Measurements from ENCODE around the gene FBXL22. TPM values are rescaled to one million over a fixed set of nuclear protein-coding genes. Genes with fewer than 3 reads are reported as not detected.

The FBXL22 gene
- total RNA-seq, 1 experiment from 2014 or later, result 2.0 TPM

DNA sequence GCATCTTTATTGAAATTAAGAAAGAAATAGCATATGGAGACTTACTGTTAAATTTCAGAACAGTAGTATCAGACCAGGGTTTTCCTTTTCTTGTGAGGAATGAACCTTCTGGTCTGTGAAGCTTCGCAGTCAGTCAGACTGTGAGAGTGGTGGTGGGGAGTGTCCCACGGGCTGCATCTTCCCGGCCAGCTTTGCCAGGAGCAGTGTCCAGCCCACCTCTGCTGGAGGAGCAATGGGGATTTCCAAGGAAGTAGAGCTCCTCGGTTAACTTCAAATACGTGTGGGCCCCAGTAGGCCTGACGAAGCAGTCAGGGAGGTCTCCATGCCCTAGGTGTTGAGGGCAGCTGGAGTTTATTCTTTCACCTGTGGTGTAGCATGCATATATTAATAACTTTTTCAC, 40.9 kb upstream of the FBXL22 start:
- H3K9me2 ChIP-seq (replicated peaks; ENCODE audit: low read length), result no peaks in the 10 kb centered on the region
- no peak overlapping the region for H2AFZ ChIP-seq (ENCODE audit: low read length)
- no peak overlapping the region for H3K27ac ChIP-seq (ENCODE audit: low read length)
- no peak overlapping the region for H3K4me3 ChIP-seq (ENCODE audit: low read length)
- peaks cover 11% of the 10 kb centered on the region; the same call in 1 of the 2 replicates for H3K36me3 ChIP-seq (ENCODE audit: low read depth, low read length)
- ChIA-PET POLR2A (ENCODE audit: unreplicated experiment) (no interaction called here), CTCF (no interaction called here)
- DNase-seq (no peak), ATAC-seq (no peak)
- TF ChIP-seq, protein P1, sequence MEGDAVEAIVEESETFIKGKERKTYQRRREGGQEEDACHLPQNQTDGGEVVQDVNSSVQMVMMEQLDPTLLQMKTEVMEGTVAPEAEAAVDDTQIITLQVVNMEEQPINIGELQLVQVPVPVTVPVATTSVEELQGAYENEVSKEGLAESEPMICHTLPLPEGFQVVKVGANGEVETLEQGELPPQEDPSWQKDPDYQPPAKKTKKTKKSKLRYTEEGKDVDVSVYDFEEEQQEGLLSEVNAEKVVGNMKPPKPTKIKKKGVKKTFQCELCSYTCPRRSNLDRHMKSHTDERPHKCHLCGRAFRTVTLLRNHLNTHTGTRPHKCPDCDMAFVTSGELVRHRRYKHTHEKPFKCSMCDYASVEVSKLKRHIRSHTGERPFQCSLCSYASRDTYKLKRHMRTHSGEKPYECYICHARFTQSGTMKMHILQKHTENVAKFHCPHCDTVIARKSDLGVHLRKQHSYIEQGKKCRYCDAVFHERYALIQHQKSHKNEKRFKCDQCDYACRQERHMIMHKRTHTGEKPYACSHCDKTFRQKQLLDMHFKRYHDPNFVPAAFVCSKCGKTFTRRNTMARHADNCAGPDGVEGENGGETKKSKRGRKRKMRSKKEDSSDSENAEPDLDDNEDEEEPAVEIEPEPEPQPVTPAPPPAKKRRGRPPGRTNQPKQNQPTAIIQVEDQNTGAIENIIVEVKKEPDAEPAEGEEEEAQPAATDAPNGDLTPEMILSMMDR (conservative IDR thresholded peaks at IDR 0.05; ENCODE audit: low read depth, low read length), result no peak
- no peak for TF ChIP-seq EZH2phosphoT487 (IDR thresholded peaks at IDR 0.05; ENCODE audit: borderline replicate concordance, low read length)
- no peak for TF ChIP-seq EZH2 (IDR thresholded peaks at IDR 0.05; ENCODE audit: low read length, unreplicated experiment)
- no peaks in the 10 kb centered on the region for H3K27me3 ChIP-seq (ENCODE audit: low read length)
- H3F3A ChIP-seq (ENCODE audit: low read length, unreplicated experiment), result no peaks in the 10 kb centered on the region
- no peak overlapping the region for H3K4me2 ChIP-seq (ENCODE audit: low read length)
- intact Hi-C loops (cut with micrococcal nuclease), result no loop called here
- H3K9ac ChIP-seq (ENCODE audit: low read length), result no peak overlapping the region
- peaks cover 6% of the 10 kb centered on the region; the same call in 1 of the 2 replicates for H3K79me2 ChIP-seq (ENCODE audit: low read length)
- BruUV-seq (replicated peaks), result no TSS peak
- no peaks in the 10 kb centered on the region for H4K20me1 ChIP-seq (ENCODE audit: low read length)
- no peaks in the 10 kb centered on the region for H3K9me3 ChIP-seq (ENCODE audit: low read length)
- peaks cover 17% of the 10 kb centered on the region for H3K4me1 ChIP-seq (ENCODE audit: insufficient read depth, low read length)

DNA sequence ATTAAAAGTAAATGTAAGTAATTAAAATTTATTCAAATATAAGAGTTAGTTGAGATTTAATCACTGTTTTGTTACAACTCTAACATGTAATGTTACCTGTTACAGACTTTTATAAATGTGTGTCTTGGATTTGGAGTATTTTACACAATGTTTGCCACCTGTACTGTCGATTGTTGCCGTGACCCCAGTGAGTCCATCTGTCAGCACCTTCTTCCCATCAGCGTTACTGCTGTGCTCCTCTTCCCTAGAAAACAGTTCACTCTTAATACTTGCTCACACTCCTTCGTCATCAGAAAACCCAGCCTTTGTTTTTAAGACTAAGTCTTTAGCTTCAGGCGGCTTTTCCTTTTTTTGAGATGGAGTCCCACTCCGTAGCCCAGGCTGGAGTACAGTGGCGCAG, 40.5 kb upstream of the FBXL22 start:
- Histone ChIP-seq H3K79me2 (ENCODE audit: low read length) (peaks cover 6% of the 10 kb centered on the region; the same call in 1 of the 2 replicates), H3K4me3 (ENCODE audit: low read length) (no peak overlapping the region), H3K4me1 (ENCODE audit: insufficient read depth, low read length) (peaks cover 17% of the 10 kb centered on the region), H3K9me2 (replicated peaks; ENCODE audit: low read length) (no peaks in the 10 kb centered on the region), H3K9ac (ENCODE audit: low read length) (no peak overlapping the region), H3K9me3 (ENCODE audit: low read length) (no peaks in the 10 kb centered on the region), H3K36me3 (ENCODE audit: low read depth, low read length) (peaks cover 11% of the 10 kb centered on the region; the same call in 1 of the 2 replicates), H3K27ac (ENCODE audit: low read length) (no peak overlapping the region), H2AFZ (ENCODE audit: low read length) (no peak overlapping the region), H3K4me2 (ENCODE audit: low read length) (no peak overlapping the region), H4K20me1 (ENCODE audit: low read length) (no peaks in the 10 kb centered on the region), H3K27me3 (ENCODE audit: low read length) (no peaks in the 10 kb centered on the region), H3F3A (ENCODE audit: low read length, unreplicated experiment) (no peaks in the 10 kb centered on the region)
- ChIA-PET CTCF (no interaction called here), POLR2A (ENCODE audit: unreplicated experiment) (no interaction called here)
- intact Hi-C loops (cut with micrococcal nuclease), result no loop called here
- TF ChIP-seq, protein P1 (conservative IDR thresholded peaks at IDR 0.05; ENCODE audit: low read depth, low read length), result no peak
- TF ChIP-seq EZH2phosphoT487 (IDR thresholded peaks at IDR 0.05; ENCODE audit: borderline replicate concordance, low read length), result no peak
- TF ChIP-seq EZH2 (IDR thresholded peaks at IDR 0.05; ENCODE audit: low read length, unreplicated experiment), result no peak
- BruUV-seq (replicated peaks), result no TSS peak
- DNase-seq (no peak), ATAC-seq (no peak)

DNA sequence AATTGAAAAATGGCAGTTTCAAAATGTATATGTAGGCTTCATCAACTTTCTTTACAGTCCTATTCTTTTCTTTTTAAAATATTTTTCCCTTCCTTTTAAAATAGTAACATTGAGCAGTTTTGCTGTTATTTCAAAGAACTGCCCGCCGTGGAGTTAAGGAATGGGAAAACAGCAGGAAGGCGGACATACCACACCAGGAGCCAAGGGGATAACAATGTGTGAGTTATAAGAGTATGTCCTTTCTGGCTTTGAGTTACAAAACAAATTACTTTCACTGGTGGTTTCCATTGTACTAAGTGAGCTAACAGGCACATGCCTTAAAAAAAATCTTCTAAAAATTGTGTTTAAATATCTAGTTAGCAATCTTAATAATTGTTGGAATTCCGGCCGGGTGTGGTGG, 37.4 kb upstream of the FBXL22 start:
- DNase-seq (no peak), ATAC-seq (no peak)
- CTCF ChIA-PET, result no interaction called here
- no peaks in the 10 kb centered on the region for H3K79me2 ChIP-seq (ENCODE audit: low read length)
- no peak overlapping the region for H2AFZ ChIP-seq (ENCODE audit: low read length)
- POLR2A ChIA-PET (ENCODE audit: unreplicated experiment), result no interaction called here
- H3K9me3 ChIP-seq (ENCODE audit: low read length), result no peaks in the 10 kb centered on the region
- no peaks in the 10 kb centered on the region for H3K4me1 ChIP-seq (ENCODE audit: insufficient read depth, low read length)
- no peak overlapping the region for H3K4me2 ChIP-seq (ENCODE audit: low read length)
- peaks cover 16% of the 10 kb centered on the region; the same call in 1 of the 2 replicates for H3K36me3 ChIP-seq (ENCODE audit: low read depth, low read length)
- intact Hi-C loops (cut with micrococcal nuclease), result no loop called here
- no peaks in the 10 kb centered on the region for H3K9me2 ChIP-seq (replicated peaks; ENCODE audit: low read length)
- H3K4me3 ChIP-seq (ENCODE audit: low read length), result no peak overlapping the region
- H3K27me3 ChIP-seq (ENCODE audit: low read length), result no peaks in the 10 kb centered on the region
- no TSS peak for BruUV-seq (replicated peaks)
- TF ChIP-seq EZH2phosphoT487 (IDR thresholded peaks at IDR 0.05; ENCODE audit: borderline replicate concordance, low read length) (no peak), EZH2 (IDR thresholded peaks at IDR 0.05; ENCODE audit: low read length, unreplicated experiment) (no peak)
- TF ChIP-seq, protein P1 (conservative IDR thresholded peaks at IDR 0.05; ENCODE audit: low read depth, low read length), result no peak
- no peaks in the 10 kb centered on the region for H4K20me1 ChIP-seq (ENCODE audit: low read length)
- no peaks in the 10 kb centered on the region for H3F3A ChIP-seq (ENCODE audit: low read length, unreplicated experiment)
- H3K9ac ChIP-seq (ENCODE audit: low read length), result no peak overlapping the region
- H3K27ac ChIP-seq (ENCODE audit: low read length), result no peak overlapping the region

Measured in PC-3 (cell line).